Measurements from ENCODE around the gene GSK3B.
"Not testable (repeated sequence)": the region's sequence is repeated elsewhere in the genome, so short reads cannot be mapped to it uniquely, and the experiment has no call there.

Gene GSK3B

GRCh38 chr3:120005741-120006140 is 88.5 kb downstream of the GSK3B start:
- DNase-seq (ENCODE audit: low spot score), result not testable (repeated sequence)

- DNase-seq (ENCODE audit: low spot score), result not testable (repeated sequence)
Observed at GRCh38 chr3:120004008-120004498, 90.2 kb downstream of the GSK3B start.

GRCh38 chr3:119998166-119998565 is 96.1 kb downstream of the GSK3B start:
- DNase-seq (ENCODE audit: low spot score), result no peak

- DNase-seq (ENCODE audit: low spot score), result no peak
Observed at GRCh38 chr3:119990888-119991287, 103.4 kb downstream of the GSK3B start.

- no peak for DNase-seq (ENCODE audit: low spot score)
Observed at GRCh38 chr3:119989981-119990655, 104.1 kb downstream of the GSK3B start.

GRCh38 chr3:119986812-119987211 is 107.4 kb downstream of the GSK3B start:
- DNase-seq (ENCODE audit: low spot score), result not testable (repeated sequence)

- no peak for DNase-seq (ENCODE audit: low spot score)
Observed at GRCh38 chr3:119981386-119981785, 112.9 kb downstream of the GSK3B start.

- peak; percentile 59 for DNase-seq (ENCODE audit: low spot score)
Observed at GRCh38 chr3:119978554-119979208, 115.6 kb downstream of the GSK3B start.

- no peak for DNase-seq (ENCODE audit: low spot score)
Observed at GRCh38 chr3:119977353-119977752, 116.9 kb downstream of the GSK3B start.

- no peak for DNase-seq (ENCODE audit: low spot score)
Observed at GRCh38 chr3:119976214-119976613, 118.0 kb downstream of the GSK3B start.

- no peak for DNase-seq (ENCODE audit: low spot score)
Observed at GRCh38 chr3:119974656-119975055, 119.6 kb downstream of the GSK3B start.

GRCh38 chr3:119973018-119973646 is 121.1 kb downstream of the GSK3B start:
- DNase-seq (ENCODE audit: low spot score), result no peak

GRCh38 chr3:119969759-119970158 is 124.5 kb downstream of the GSK3B start:
- no peak for DNase-seq (ENCODE audit: low spot score)

GRCh38 chr3:119967353-119968006 is 126.8 kb downstream of the GSK3B start:
- DNase-seq (ENCODE audit: low spot score), result no peak

GRCh38 chr3:119965692-119966091 is 128.6 kb downstream of the GSK3B start:
- no peak for DNase-seq (ENCODE audit: low spot score)

GRCh38 chr3:119964294-119964693 is 130.0 kb downstream of the GSK3B start:
- DNase-seq (ENCODE audit: low spot score), result no peak

- DNase-seq (ENCODE audit: low spot score), result no peak
Observed at GRCh38 chr3:119955972-119956371, 138.3 kb downstream of the GSK3B start.

GRCh38 chr3:119950666-119951325 is 143.5 kb downstream of the GSK3B start:
- DNase-seq (ENCODE audit: low spot score), result no peak

GRCh38 chr3:119945291-119945690 is 149.0 kb downstream of the GSK3B start:
- DNase-seq (ENCODE audit: low spot score), result no peak

- DNase-seq (ENCODE audit: low spot score), result no peak
Observed at GRCh38 chr3:119944091-119944490, 150.2 kb downstream of the GSK3B start.

- no peak for DNase-seq (ENCODE audit: low spot score)
Observed at GRCh38 chr3:119939077-119939476, 155.2 kb downstream of the GSK3B start.

- DNase-seq (ENCODE audit: low spot score), result no peak
Observed at GRCh38 chr3:119937229-119937628, 157.0 kb downstream of the GSK3B start.
